ENCODE measurements around the gene SPEM2.
A peak's percentile ranks its signal among the peaks of the same experiment; 100 is the strongest.

SPEM2 gene

GRCh38 chr17:7444682-7445618, 19.5 kb downstream of the SPEM2 start, which contains the start of gene CHRNB1:
TSS of gene CHRNB1 (plus strand) at chr17:7445061. CDS start at chr17:7445128, 67 bp downstream.
- Histone ChIP-seq H3K9me3 (ENCODE audit: severe bottlenecking) (no peaks in the 10 kb centered on the region), H3K4me3 (ENCODE audit: severe bottlenecking) (peak within 1 kb of the TSS; percentile 21), H3K27me3 (ENCODE audit: insufficient read depth, poor library complexity, severe bottlenecking) (no peaks in the 10 kb centered on the region), H3K4me1 (ENCODE audit: insufficient read depth, poor library complexity, severe bottlenecking) (peaks cover 19% of the 10 kb centered on the region), H3K27ac (ENCODE audit: poor library complexity, severe bottlenecking) (peak within 1 kb of the TSS; percentile 87), H3K36me3 (ENCODE audit: low read depth) (no peaks in the 10 kb centered on the region)
- no peak for TF ChIP-seq CTCF (IDR thresholded peaks at IDR 0.05; ENCODE audit: poor library complexity, severe bottlenecking)
- DNase-seq (ENCODE audit: low spot score): no peak
- ATAC-seq (ENCODE audit: low read depth): peak; percentile 45

GRCh38 chr17:7445619-7445968, 20.2 kb downstream of the SPEM2 start:
- Histone ChIP-seq H3K9me3 (ENCODE audit: severe bottlenecking) (no peaks in the 10 kb centered on the region), H3K36me3 (ENCODE audit: low read depth) (no peaks in the 10 kb centered on the region), H3K27me3 (ENCODE audit: insufficient read depth, poor library complexity, severe bottlenecking) (no peaks in the 10 kb centered on the region), H3K27ac (ENCODE audit: poor library complexity, severe bottlenecking) (peak overlapping the region; percentile 87), H3K4me1 (ENCODE audit: insufficient read depth, poor library complexity, severe bottlenecking) (peaks cover 24% of the 10 kb centered on the region), H3K4me3 (ENCODE audit: severe bottlenecking) (peak overlapping the region; percentile 21)
- TF ChIP-seq CTCF (IDR thresholded peaks at IDR 0.05; ENCODE audit: poor library complexity, severe bottlenecking): no peak
- ATAC-seq (ENCODE audit: low read depth): peak; percentile 40
- DNase-seq (ENCODE audit: low spot score): no peak

GRCh38 chr17:7448461-7448860, 23.0 kb downstream of the SPEM2 start:
- Histone ChIP-seq H3K36me3 (ENCODE audit: low read depth) (no peaks in the 10 kb centered on the region), H3K27ac (ENCODE audit: poor library complexity, severe bottlenecking) (no peak overlapping the region), H3K4me1 (ENCODE audit: insufficient read depth, poor library complexity, severe bottlenecking) (peaks cover 26% of the 10 kb centered on the region), H3K9me3 (ENCODE audit: severe bottlenecking) (no peaks in the 10 kb centered on the region), H3K27me3 (ENCODE audit: insufficient read depth, poor library complexity, severe bottlenecking) (no peaks in the 10 kb centered on the region), H3K4me3 (ENCODE audit: severe bottlenecking) (no peak overlapping the region)
- ATAC-seq (ENCODE audit: low read depth): no peak
- no peak for TF ChIP-seq CTCF (IDR thresholded peaks at IDR 0.05; ENCODE audit: poor library complexity, severe bottlenecking)
- DNase-seq (ENCODE audit: low spot score): no peak

GRCh38 chr17:7459961-7460545, 34.6 kb downstream of the SPEM2 start:
- Histone ChIP-seq H3K4me3 (ENCODE audit: severe bottlenecking) (no peak overlapping the region), H3K4me1 (ENCODE audit: insufficient read depth, poor library complexity, severe bottlenecking) (no peaks in the 10 kb centered on the region), H3K9me3 (ENCODE audit: severe bottlenecking) (no peaks in the 10 kb centered on the region), H3K36me3 (ENCODE audit: low read depth) (0 out of 2 replicates have a peak, but pooled peaks cover 5% of the 10 kb centered on the region), H3K27me3 (ENCODE audit: insufficient read depth, poor library complexity, severe bottlenecking) (no peaks in the 10 kb centered on the region), H3K27ac (ENCODE audit: poor library complexity, severe bottlenecking) (peak overlapping the region; percentile 25)
- ATAC-seq (ENCODE audit: low read depth) (no peak), DNase-seq (ENCODE audit: low spot score) (no peak)
- TF ChIP-seq CTCF (IDR thresholded peaks at IDR 0.05; ENCODE audit: poor library complexity, severe bottlenecking): no peak

All from RWPE2 (cell line).